GM18499 (cell line): ENCODE results near the gene TSEN15.
"Not testable (repeated sequence)": the region's sequence is repeated elsewhere in the genome, so short reads cannot be mapped to it uniquely, and the experiment has no call there.

ENCODE experiments used
- ATAC-seq: cut with Tn5 transposase; IDR thresholded peaks from one replicate; pipeline ENCODE4 v1.9.1; 2021; ENCODE audit warnings: moderate number of reproducible peaks; ENCODE audit not compliant: insufficient read depth, unreplicated experiment

The TSEN15 gene

GRCh38 chr1:184088037-184088436 is 36.5 kb downstream of the TSEN15 start:
- ATAC-seq = no peak

GRCh38 chr1:184093071-184093470 is 41.5 kb downstream of the TSEN15 start:
- ATAC-seq = no peak

GRCh38 chr1:184096005-184096404 is 44.5 kb downstream of the TSEN15 start:
- no peak for ATAC-seq

GRCh38 chr1:184096580-184096979 is 45.0 kb downstream of the TSEN15 start:
- ATAC-seq = not testable (repeated sequence)

GRCh38 chr1:184101141-184101540 is 49.6 kb downstream of the TSEN15 start:
- no peak for ATAC-seq

GRCh38 chr1:184101571-184101970 is 50.0 kb downstream of the TSEN15 start:
- ATAC-seq = no peak

- no peak for ATAC-seq
Measured at GRCh38 chr1:184110272-184111204, 59.0 kb downstream of the TSEN15 start.

GRCh38 chr1:184112176-184112948 is 60.8 kb downstream of the TSEN15 start:
- no peak for ATAC-seq

GRCh38 chr1:184113251-184113650 is 61.7 kb downstream of the TSEN15 start:
- no peak for ATAC-seq

- no peak for ATAC-seq
Measured at GRCh38 chr1:184114818-184115398, 63.4 kb downstream of the TSEN15 start.

GRCh38 chr1:184116287-184116686 is 64.8 kb downstream of the TSEN15 start:
- no peak for ATAC-seq

GRCh38 chr1:184118046-184118445 is 66.5 kb downstream of the TSEN15 start:
- no peak for ATAC-seq
